Muscle of back (tissue), 11 donors: Measurements from ENCODE around the gene GRB10. TPM values are rescaled to one million over a fixed set of nuclear protein-coding genes. Genes with fewer than 3 reads are reported as not detected.
"Not testable (repeated sequence)": the region's sequence is repeated elsewhere in the genome, so short reads cannot be mapped to it uniquely, and the experiment has no call there.

Experiments used
- DNase-seq, 3 donors: peaks; one replicate each; pipeline versions ENCODE4 v3.0.0 to v3.0.0-alpha.2; 2013
- polyA plus RNA-seq, 10 donors: library from polyadenylated mRNA; unstranded; fragments of 120-200 nt; gene quantifications; one replicate each; pipeline ENCODE4 v1.2.1, GENCODE V29; 2013; ENCODE audit not compliant: insufficient read length in 10 of 10

GRB10 gene
- polyA plus RNA-seq, 10 donors: 11.5 to 27.6 (median 16.5) TPM

- DNase-seq: no peak
Observed at GRCh38 chr7:50745835-50746234, 36.9 kb downstream of the GRB10 start.

- no peak for DNase-seq
Observed at GRCh38 chr7:50745336-50745735, 37.4 kb downstream of the GRB10 start.

GRCh38 chr7:50743893-50744292 lies 38.8 kb downstream of the GRB10 start:
- no peak for DNase-seq

- no peak for DNase-seq
Observed at GRCh38 chr7:50743016-50743415, 39.7 kb downstream of the GRB10 start.

GRCh38 chr7:50742401-50742800 lies 40.3 kb downstream of the GRB10 start:
- no peak for DNase-seq

- DNase-seq: no peak
Observed at GRCh38 chr7:50739744-50740435, 42.8 kb downstream of the GRB10 start.

- no peak for DNase-seq
Observed at GRCh38 chr7:50738932-50739331, 43.8 kb downstream of the GRB10 start.

- DNase-seq: not testable (repeated sequence)
Observed at GRCh38 chr7:50735836-50736235, 46.9 kb downstream of the GRB10 start.

- no peak for DNase-seq
Observed at GRCh38 chr7:50735333-50735732, 47.4 kb downstream of the GRB10 start.

GRCh38 chr7:50734246-50734645 lies 48.5 kb downstream of the GRB10 start:
- DNase-seq: no peak

GRCh38 chr7:50733552-50733951 lies 49.1 kb downstream of the GRB10 start:
- DNase-seq: no peak

- no peak for DNase-seq
Observed at GRCh38 chr7:50731703-50732582, 50.8 kb downstream of the GRB10 start.

GRCh38 chr7:50730446-50731400 lies 52.0 kb downstream of the GRB10 start:
- no peak for DNase-seq

GRCh38 chr7:50729962-50730361 lies 52.7 kb downstream of the GRB10 start:
- DNase-seq: peak in 1 of 3 donors; percentile 34

- DNase-seq: no peak
Observed at GRCh38 chr7:50728184-50728583, 54.5 kb downstream of the GRB10 start.

GRCh38 chr7:50727711-50728110 lies 55.0 kb downstream of the GRB10 start:
- no peak for DNase-seq

GRCh38 chr7:50727072-50727471 lies 55.6 kb downstream of the GRB10 start:
- no peak for DNase-seq

GRCh38 chr7:50725774-50726173 lies 56.9 kb downstream of the GRB10 start:
- no peak for DNase-seq

GRCh38 chr7:50724526-50725520 lies 57.9 kb downstream of the GRB10 start:
- no peak for DNase-seq

- no peak for DNase-seq
Observed at GRCh38 chr7:50723888-50724287, 58.8 kb downstream of the GRB10 start.

GRCh38 chr7:50723173-50723572 lies 59.5 kb downstream of the GRB10 start:
- DNase-seq: no peak
